GM12878 (cell line): ENCODE results near the gene FLAD1. TPM values are rescaled to one million over a fixed set of nuclear protein-coding genes. Genes with fewer than 3 reads are reported as not detected.

Experiments
- CUX1 ChIP-seq: IDR thresholded peaks from 2 replicates; pipeline ENCODE4 v1.6.1; 2012; ENCODE audit warnings: improper control_type of control experiment, low read depth, low read length; ENCODE audit not compliant: insufficient replicate concordance
- FOS ChIP-seq: IDR thresholded peaks from 3 replicates; pipeline ENCODE4 v1.6.1; 2011; ENCODE audit warnings: borderline replicate concordance; ENCODE audit not compliant: insufficient read length; ENCODE audit errors: extremely low read depth
- FOXM1 ChIP-seq: IDR thresholded peaks from 2 replicates; pipeline ENCODE4 v1.6.1; 2012; ENCODE audit warnings: low read depth, mild to moderate bottlenecking, inconsistent platforms, low read length, moderate library complexity
- HDAC2 ChIP-seq: fragments of 200-600 bp; sonication (generic); IDR thresholded peaks from 2 replicates; pipeline ENCODE4 v1.6.1; 2017
- HDAC6 ChIP-seq: fragments of 200-600 bp; sonication (generic); IDR thresholded peaks from one replicate; pipeline ENCODE4 v1.8.0; 2017; ENCODE audit warnings: antibody characterized with exemption; ENCODE audit not compliant: unreplicated experiment
- HSF1 ChIP-seq: fragments of 150-350 bp; IDR thresholded peaks from 2 replicates; pipeline ENCODE4 v1.6.1; 2014; ENCODE audit warnings: mild to moderate bottlenecking, low read depth, low read length
- MTA2 ChIP-seq: fragments of 450-650 bp; IDR thresholded peaks from 2 replicates; pipeline ENCODE4 v1.6.1; 2016; ENCODE audit warnings: low read depth, mild to moderate bottlenecking, moderate library complexity
- MYC ChIP-seq: IDR thresholded peaks from 2 replicates; pipeline ENCODE4 v1.6.1; 2011; ENCODE audit warnings: mild to moderate bottlenecking, low read length, moderate library complexity, inconsistent platforms; ENCODE audit not compliant: insufficient read depth, insufficient replicate concordance, insufficient read length, severe bottlenecking
- NFXL1 ChIP-seq: fragments of 450-650 bp; IDR thresholded peaks from 2 replicates; pipeline ENCODE4 v1.6.1; 2017; ENCODE audit warnings: antibody characterized with exemption, mild to moderate bottlenecking, borderline replicate concordance
- PAX5 ChIP-seq: IDR thresholded peaks from 2 replicates; pipeline ENCODE4 v1.6.1; 2011; ENCODE audit warnings: low read depth, low read length, borderline replicate concordance
- POLR2AphosphoS2 ChIP-seq: IDR thresholded peaks from 2 replicates; pipeline ENCODE4 v1.6.1; 2011; ENCODE audit warnings: low read depth, mild to moderate bottlenecking, low read length, improper control_type of control experiment, moderate library complexity
- RBBP5 ChIP-seq: fragments of 200-600 bp; sonication (generic); conservative IDR thresholded peaks from 2 replicates; pipeline ENCODE4 v1.6.1; 2016
- SMAD5 ChIP-seq: IDR thresholded peaks from 2 replicates; pipeline ENCODE4 v1.6.1; 2016; ENCODE audit warnings: antibody characterized with exemption, low read depth
- SUZ12 ChIP-seq: fragments of 200-600 bp; sonication (generic); IDR thresholded peaks from one replicate; pipeline ENCODE4 v1.6.1; 2018; ENCODE audit warnings: antibody characterized with exemption, mild to moderate bottlenecking; ENCODE audit not compliant: unreplicated experiment
- ZNF207 ChIP-seq: fragments of 450-650 bp; IDR thresholded peaks from 2 replicates; pipeline ENCODE4 v1.6.1; 2014; ENCODE audit warnings: antibody characterized with exemption, mild to moderate bottlenecking, borderline replicate concordance
- polyA plus RNA-seq, 11 experiments: library from polyadenylated mRNA; depleted of rRNA in 4 of 11; unstranded in 6 of 11; stranded (reverse) in 5 of 11; fragments of >200 nt; fragmentation: Nextera tagmentation in 4 of 11; fragmentation: Illumina TruSeq in 1 of 11; extraction: Ambion mirVana in 4 of 11; extraction: Trizol in 1 of 11; gene quantifications; 1 replicate in 1 of 11; 2 replicates in 10 of 11; pipeline versions ENCODE4 v1.2.1 to v1.2.3, GENCODE V29; 2011 to 2016; ENCODE audit warnings: inconsistent platforms in 2 of 11, missing spikeins in 2 of 11, low read depth in 1 of 11
- total RNA-seq, 4 experiments: library from RNA; depleted of rRNA in 3 of 4; stranded (reverse); fragments of >200 nt in 3 of 4; fragmentation: Illumina TruSeq in 1 of 4; extraction: Trizol in 1 of 4; gene quantifications; 2 replicates each; pipeline versions ENCODE4 v1.2.1 to v1.2.3, GENCODE V29; 2013 to 2021
- TF ChIP-seq, protein P1 (sequence below): fragments of 450-650 bp; IDR thresholded peaks from 2 replicates; pipeline ENCODE4 v1.6.1; 2017; ENCODE audit warnings: mild to moderate bottlenecking, low read depth, inconsistent platforms; ENCODE audit not compliant: poor library complexity, severe bottlenecking
- TF ChIP-seq, protein P2 (sequence below): IDR thresholded peaks from 2 replicates; pipeline ENCODE4 v1.6.1; 2012; ENCODE audit warnings: low read depth, low read length, improper control_type of control experiment

The FLAD1 gene
- total and polyA plus RNA-seq, 10 of the 15 experiments (the other 5 are each of a cell fraction or from before 2014, with no cell fraction given) = 22.9 to 93.4 (median 56.6) TPM

DNA sequence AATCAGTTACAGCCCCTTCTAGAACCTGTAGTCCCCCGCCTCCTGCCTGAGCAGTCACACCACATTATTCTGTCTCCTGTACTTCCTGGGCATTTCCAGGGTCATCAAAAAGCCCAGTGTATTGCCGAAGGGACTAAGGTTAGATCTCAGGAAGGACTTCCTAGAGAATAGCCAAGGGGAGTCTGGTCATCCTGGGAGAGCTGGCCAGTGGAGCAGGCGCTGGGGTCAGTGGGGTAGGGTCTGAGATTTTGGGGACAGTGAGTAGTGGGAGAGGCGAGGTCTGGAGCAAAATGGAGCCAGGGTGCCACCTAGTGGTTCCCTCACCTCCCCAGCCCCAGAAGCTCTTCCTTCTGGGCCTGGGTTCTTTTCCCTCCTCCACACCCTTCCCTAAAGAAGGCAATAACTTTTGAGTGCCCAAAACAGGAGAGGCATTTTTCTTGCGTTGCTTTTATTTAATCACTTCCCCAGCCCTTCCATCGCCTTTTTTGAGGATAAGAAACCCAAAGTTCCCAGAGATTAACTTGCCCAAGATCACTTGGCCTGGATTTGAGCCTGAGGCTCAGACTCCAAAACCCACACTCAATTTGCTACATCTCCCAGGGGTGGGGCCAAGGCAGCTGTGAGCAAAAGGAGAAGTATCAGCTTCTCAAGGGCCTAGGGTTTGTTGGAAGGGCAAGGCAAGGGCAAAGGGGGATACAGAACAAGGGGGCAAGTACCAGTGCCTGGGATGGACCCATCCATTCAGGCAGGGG lies 39.3 kb upstream of the FLAD1 start (continued):
- TF ChIP-seq ZNF207 (peak; percentile 50; the same call in 1 of the 2 replicates), POLR2AphosphoS2 (no peak), FOXM1 (no peak), HDAC2 (no peak), MTA2 (peak; percentile 18; the same call in 1 of the 2 replicates), FOS (no peak), HSF1 (no peak), NFXL1 (no peak), HDAC6 (no peak), CUX1 (no peak), SMAD5 (no peak), SUZ12 (no peak), MYC (no peak), PAX5 (no peak), RBBP5 (no peak)
- TF ChIP-seq, protein P1, sequence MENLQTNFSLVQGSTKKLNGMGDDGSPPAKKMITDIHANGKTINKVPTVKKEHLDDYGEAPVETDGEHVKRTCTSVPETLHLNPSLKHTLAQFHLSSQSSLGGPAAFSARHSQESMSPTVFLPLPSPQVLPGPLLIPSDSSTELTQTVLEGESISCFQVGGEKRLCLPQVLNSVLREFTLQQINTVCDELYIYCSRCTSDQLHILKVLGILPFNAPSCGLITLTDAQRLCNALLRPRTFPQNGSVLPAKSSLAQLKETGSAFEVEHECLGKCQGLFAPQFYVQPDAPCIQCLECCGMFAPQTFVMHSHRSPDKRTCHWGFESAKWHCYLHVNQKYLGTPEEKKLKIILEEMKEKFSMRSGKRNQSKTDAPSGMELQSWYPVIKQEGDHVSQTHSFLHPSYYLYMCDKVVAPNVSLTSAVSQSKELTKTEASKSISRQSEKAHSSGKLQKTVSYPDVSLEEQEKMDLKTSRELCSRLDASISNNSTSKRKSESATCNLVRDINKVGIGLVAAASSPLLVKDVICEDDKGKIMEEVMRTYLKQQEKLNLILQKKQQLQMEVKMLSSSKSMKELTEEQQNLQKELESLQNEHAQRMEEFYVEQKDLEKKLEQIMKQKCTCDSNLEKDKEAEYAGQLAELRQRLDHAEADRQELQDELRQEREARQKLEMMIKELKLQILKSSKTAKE = peak; percentile 44
- TF ChIP-seq, protein P2, sequence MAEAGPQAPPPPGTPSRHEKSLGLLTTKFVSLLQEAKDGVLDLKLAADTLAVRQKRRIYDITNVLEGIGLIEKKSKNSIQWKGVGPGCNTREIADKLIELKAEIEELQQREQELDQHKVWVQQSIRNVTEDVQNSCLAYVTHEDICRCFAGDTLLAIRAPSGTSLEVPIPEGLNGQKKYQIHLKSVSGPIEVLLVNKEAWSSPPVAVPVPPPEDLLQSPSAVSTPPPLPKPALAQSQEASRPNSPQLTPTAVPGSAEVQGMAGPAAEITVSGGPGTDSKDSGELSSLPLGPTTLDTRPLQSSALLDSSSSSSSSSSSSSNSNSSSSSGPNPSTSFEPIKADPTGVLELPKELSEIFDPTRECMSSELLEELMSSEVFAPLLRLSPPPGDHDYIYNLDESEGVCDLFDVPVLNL = no peak
